Head of caudate nucleus (tissue), 42 donors: ENCODE data around the gene ANKRD24.
"Not testable (repeated sequence)": the region's sequence is repeated elsewhere in the genome, so short reads cannot be mapped to it uniquely, and the experiment has no call there.

ENCODE experiments used
- DNase-seq, 42 donors: peaks; one replicate each; pipeline versions ENCODE4 v3.0.0 to v3.0.0-alpha.2; 2020 to 2021; ENCODE audit warnings: mixed read lengths in 7 of 42
- intact Hi-C: fragments of 100-400 bp; cut with DNase I; formaldehyde crosslinking; loops from one replicate; pipeline ENCODE4 v1.15.0; 2022

Gene ANKRD24

DNA sequence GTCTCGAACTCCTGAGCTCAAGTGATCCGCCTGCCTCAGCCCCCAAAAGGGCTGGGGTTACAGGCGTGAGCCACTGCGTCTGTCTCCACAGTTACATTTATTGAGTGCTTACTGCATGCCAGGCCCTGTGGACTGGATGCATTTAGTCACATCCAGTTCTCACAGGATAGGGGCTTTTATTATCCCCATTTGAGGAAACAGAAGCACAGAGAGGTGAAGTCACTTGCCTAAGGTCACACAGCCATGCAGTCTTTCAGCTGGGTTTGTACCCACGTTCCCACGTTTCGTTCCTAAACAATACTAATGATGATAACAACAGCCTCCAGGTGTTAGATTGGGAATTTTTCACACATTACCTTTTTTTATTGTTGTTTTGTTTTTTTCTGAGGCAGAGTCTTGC is 37.7 kb downstream of the ANKRD24 start:
- intact Hi-C loops = no loop called here
- no peak for DNase-seq

DNA sequence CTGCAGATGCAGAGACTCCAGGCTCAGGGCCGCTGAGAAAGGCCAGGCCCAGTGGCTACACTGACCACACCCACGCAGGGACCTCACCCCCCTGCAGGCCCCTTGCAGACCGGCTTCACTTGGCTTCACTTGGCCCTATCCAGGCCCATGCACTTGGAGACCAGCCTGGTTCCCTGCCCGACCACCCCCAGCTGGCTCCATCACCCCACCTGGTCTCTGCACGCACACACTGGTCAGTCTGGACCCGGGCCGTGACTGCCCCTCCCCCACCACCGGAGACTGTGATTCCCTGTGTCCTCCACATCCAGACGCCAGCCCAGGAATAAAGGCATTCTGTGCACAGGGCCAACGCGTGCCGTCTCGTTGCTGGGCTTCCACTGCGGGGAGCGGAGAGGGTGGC is 42.0 kb downstream of the ANKRD24 start:
- intact Hi-C loops = no loop called here
- DNase-seq = peak in 25 of 42 donors; percentile 11 to 58 (median 27)

GRCh38 chr19:4225885-4226284 is 43.4 kb downstream of the ANKRD24 start:
- intact Hi-C loops = no loop called here
- no peak for DNase-seq

- no peak for DNase-seq
- intact Hi-C loops = no loop called here
Observed at GRCh38 chr19:4227771-4228170, 45.3 kb downstream of the ANKRD24 start.

DNA sequence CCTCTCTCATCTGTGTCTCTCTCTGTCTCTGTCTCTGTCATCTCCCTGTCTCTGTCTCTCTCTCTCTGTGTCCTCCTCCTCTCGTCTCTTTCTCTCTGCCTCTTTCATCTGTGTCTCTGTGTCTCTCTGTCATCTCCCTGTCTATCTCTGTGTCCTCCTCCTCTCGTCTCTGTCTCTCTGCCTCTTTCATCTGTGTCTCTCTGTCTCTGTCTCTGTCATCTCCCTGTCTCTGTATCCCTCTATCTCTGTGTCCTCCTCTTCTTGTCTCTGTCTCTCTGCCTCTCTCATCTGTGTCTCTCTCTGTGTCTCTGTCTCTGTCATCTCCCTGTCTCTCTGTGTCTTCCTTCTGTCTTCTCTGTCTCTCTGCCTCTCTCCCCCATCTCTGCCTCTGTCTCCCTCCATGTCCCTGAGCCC is 46.3 kb downstream of the ANKRD24 start:
- intact Hi-C loops = no loop called here
- no peak for DNase-seq

GRCh38 chr19:4229179-4229931 is 46.9 kb downstream of the ANKRD24 start, which contains the start of gene EBI3:
Gene EBI3, plus strand, starts transcription at chr19:4229523. Its CDS starts 28 bp downstream, at chr19:4229551.
- intact Hi-C loops = no loop called here
- DNase-seq = peak in 33 of 42 donors; percentile 4 to 63 (median 27)

GRCh38 chr19:4230237-4230636 is 47.7 kb downstream of the ANKRD24 start:
- intact Hi-C loops, DNase-seq: not testable (repeated sequence)

DNA sequence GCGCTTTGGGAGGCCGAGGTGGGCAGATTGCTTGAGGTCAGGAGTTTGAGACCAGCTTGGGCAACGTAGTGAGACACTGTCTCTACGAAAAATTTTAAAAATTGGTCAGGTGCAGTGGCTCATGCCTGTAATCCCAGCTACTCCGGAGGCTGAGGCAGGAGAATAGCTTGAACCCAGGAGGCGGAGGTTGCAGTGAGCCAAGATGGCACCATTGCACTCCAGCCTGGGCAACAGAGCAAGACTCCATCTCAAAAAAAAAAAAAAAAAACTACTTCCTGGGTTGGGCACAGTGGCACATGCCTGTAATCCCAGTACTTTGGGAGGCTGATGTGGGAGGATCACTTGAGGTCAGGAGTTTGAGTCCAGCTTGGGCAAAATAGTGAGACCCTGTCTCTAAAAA is 49.0 kb downstream of the ANKRD24 start:
- intact Hi-C loops = not testable (repeated sequence)

GRCh38 chr19:4232139-4232538 is 49.6 kb downstream of the ANKRD24 start:
- DNase-seq, intact Hi-C loops: not testable (repeated sequence)

More for the DNA sequence above, 49.0 kb downstream of the ANKRD24 start:
- DNase-seq = not testable (repeated sequence)

DNA sequence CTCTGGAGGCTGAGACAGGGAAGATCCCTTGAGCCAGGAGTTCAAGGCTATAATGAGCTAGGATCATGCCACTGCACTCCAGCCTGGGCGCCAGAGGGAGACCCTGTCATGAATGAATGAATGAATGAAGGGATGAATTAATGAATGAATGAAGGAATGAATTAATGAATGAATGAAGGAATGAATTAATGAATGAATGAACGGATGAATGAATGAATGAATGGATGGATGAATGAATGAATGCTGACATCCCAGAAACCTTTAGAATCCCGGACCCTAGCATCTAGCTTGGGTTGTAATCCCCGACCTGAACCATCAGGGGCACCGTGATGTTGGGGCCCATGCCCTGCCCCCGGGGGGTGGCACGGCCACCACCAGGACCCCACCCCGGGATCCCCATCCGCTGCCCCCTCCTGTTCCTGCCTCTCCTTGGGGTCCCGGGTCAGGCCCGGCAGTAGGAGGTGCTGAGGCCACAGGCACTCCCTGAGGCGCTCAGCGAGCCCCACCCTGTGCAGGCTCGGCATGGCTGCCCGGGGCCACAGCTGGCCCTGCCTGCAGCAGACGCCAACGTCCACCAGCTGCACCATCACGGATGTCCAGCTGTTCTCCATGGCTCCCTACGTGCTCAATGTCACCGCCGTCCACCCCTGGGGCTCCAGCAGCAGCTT is 50.3 kb downstream of the ANKRD24 start:
- DNase-seq = no peak
- intact Hi-C loops = no loop called here

DNA sequence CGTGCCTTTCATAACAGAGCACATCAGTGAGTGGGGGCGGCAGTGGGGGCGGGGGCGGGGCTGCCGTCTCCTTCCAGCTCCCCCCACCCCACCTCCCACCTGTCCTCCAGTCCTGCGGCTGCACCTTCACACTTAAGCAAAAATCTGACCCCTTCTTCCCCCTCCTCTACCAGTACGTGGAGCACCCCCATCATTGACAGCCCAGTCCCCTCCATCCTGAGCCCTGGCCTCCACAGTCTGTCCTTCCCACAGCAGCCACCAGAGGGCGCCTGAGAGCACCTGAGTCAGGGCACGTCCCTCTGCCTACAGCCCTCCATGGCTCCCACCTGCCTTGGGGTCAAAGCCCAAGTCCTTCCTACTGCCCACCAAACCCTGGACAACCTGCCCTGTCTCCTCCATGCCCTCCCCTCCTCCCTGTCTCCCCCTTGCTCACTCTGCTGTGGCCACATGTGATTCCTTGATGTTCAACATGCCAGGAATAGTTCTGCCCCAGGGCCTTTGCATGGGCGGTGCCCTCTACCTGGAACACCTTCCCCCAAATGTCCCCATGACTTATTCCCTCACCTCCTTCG is 50.9 kb downstream of the ANKRD24 start:
- intact Hi-C loops = no loop called here
- DNase-seq = peak in 38 of 42 donors; percentile 17 to 76 (median 56)

DNA sequence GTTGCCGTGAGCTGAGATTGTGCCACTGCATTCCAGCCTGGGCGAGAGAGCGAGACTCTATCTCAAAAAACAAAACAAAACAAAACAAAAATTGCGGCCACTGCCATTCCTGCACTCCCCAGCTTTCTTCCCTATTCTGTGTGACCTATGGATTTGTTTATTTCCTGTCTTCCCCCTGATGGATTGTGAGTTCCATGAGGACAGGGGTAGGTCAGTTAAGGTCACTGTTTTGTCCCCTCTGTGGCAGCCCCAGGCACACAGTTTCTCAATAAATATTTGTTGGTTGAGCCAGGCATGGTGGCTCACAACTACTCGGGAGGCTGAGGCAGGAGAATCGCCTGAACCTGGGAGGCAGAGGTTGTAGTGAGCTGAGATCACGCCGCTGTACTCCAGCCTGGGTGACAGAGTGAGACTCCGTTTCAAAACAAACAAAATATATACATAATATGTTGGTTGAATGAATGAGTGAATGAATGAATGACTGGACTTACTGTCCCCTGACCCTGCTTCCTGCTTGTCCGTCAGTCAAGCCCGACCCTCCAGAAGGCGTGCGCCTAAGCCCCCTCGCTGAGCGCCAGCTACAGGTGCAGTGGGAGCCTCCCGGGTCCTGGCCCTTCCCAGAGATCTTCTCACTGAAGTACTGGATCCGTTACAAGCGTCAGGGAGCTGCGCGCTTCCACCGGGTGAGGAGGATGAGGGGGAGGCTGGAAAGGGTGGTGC is 51.8 kb downstream of the ANKRD24 start:
- DNase-seq = peak in 39 of 42 donors; percentile 21 to 79 (median 56)
- intact Hi-C loops = no loop called here

GRCh38 chr19:4234862-4235201 is 52.3 kb downstream of the ANKRD24 start:
- no peak for DNase-seq
- intact Hi-C loops = no loop called here

GRCh38 chr19:4237510-4237909 is 55.0 kb downstream of the ANKRD24 start:
- intact Hi-C loops, DNase-seq: not testable (repeated sequence)

DNA sequence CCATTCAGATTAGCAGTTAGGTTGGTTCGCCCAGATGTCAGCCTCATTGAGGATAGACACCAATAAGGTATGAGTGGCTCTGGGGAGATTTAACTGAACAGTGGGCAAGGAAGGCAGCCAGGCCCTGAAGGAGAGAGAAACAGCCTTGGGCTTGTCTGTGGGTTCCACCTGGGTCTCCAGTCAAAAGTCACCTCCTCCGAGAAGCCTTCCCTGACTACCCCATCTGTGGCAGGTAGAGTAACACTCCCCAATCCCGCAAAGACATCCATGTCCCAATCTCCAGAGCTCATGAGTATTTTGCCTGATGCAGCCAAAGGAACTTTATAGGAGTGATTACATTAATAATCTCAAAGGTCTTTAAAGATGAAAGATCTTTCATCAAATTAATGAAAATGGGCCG is 56.3 kb downstream of the ANKRD24 start:
- intact Hi-C loops = no loop called here
- DNase-seq = no peak

- intact Hi-C loops = no loop called here
- DNase-seq = no peak
Observed at GRCh38 chr19:4241824-4242430, 59.4 kb downstream of the ANKRD24 start.

DNA sequence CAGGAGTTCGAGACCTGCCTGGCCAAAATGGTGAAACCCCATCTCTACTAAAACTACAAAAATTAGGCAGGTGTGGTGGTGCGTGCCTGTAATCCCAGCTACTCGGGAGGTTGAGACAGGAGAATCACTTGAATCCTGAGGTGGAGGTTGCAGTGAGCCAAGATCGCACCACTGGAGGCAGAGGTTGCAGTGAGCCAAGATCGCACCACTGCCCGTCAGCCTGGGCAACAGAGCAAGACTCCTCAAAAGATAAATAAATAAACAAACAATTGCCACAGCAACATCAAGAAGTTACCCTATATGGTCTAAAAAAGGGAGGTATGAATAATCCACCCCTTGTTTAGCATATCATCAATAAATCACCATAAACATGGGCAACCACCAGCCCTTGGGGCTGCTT is 63.4 kb downstream of the ANKRD24 start:
- DNase-seq = not testable (repeated sequence)
- intact Hi-C loops = loop anchor here (5.0 kb wide), 1 partner anchor 156 kb away; the partner anchor contains the start of genes CHAF1A and SH3GL1

DNA sequence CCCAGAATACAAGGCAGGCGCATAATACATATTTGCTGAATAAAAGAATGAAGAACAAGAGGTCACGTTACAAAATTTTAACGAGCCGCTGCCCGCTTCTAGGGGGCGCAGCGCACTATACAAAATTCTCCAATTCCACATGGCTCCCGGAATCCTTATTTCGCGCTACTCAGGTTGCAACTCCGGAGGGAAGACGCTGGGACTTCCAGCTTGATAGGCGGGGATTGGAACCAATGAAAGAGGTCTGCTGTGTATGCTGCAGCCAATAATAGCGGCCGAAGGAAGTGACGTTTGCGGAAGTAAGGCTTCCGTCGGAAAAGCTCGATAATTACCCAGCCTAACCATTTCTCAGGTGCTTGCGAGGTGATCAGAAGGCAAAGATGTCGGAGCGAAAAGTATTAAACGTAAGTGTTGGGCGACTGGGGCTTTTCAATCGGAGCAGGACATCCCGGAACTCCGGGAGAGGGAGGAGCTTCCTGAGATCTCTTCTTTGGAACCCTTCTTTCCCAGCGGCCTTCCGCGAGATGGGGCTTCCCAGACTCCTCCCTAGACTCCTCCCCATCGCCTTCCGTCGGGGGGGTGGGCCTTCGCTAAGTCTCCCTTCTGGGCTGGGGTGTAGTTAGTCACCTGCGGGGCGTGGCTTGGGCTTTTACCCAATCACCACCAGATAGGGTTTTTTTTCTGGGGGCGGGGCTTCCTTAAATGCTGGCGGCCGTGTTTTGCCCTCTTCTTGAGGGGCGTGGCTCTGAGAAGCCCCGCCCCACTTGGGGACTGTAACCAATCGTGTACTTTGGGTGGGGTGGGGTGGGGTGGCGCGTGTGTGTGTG is 64.5 kb downstream of the ANKRD24 start, which contains the start of gene YJU2:
Gene YJU2 (plus strand): TSS at position 314 of the 827 bp plus-strand sequence. CDS start 67 bp downstream, at position 381.
- DNase-seq = peak; percentile 91 to 99 (median 96)
- intact Hi-C loops = loop anchor here (5.0 kb wide), 1 partner anchor 155 kb away; the partner anchor contains the start of genes CHAF1A and SH3GL1
